Activated effector memory CD4-positive, alpha-beta T cell treated with anti-CD3 and anti-CD28 coated beads, Interleukin-2, amount 50 U/mL, for 16 hours (primary cell): ENCODE measurements around the gene FAM204A.

Experiments
- DNase-seq: peaks from one replicate; pipeline ENCODE4 v3.0.0-alpha.2; 2020

The FAM204A gene

DNA sequence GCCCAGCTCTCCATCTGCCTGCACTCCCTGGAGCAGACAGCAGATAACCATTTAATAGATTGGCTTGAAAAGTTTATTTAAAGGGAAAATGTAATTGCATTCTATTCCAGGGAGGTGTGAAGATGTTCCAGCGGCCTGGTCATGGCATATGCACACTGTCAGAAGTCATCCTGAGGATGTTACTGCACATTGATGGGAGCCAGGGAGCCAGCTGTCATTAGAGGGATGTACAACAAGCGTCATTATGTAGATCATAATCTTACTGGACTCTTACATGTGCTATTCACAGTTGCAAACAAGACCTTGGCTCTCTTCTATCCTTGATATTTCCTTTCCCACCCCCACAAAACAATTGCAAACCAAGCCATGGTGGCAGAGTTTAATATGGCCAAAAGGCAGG, 65.4 kb downstream of the FAM204A start:
- no peak for DNase-seq

DNA sequence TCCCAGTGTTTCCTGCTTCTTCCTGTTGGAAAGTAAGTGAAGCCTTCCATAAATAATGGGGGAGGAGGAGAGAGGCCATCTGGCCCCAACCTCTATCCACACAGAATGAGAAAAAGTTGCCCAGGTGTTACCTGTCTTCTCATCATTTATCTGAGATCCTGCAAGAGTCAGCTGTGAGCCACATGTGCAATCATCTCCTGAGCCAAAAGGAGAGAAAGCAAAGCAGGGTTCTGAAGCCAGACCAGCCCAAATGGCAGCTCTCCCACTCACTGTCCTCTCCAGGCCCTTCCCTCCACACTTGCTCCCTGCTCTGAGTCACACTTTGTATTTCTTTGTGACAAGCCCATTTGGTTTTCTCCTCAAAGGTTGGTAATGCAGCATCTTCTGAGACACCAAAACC, 65.9 kb downstream of the FAM204A start:
- DNase-seq: no peak

DNA sequence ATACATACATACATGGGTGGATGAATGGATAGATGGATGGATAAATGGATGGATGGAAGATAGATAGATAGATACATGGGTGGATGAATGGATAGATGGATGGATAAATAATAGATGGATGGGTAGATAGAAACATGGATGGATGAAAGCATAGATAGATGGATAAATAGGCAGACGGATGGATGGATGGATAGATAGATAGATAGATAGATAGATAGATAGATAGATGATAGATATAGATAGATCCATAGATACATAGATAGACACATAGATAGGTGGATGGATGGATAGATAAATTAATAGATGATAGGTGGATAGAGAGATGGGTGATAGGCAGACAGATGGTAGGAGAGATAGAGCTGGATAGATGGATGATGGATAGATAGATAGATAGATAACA, 68.5 kb downstream of the FAM204A start:
- DNase-seq: no peak

DNA sequence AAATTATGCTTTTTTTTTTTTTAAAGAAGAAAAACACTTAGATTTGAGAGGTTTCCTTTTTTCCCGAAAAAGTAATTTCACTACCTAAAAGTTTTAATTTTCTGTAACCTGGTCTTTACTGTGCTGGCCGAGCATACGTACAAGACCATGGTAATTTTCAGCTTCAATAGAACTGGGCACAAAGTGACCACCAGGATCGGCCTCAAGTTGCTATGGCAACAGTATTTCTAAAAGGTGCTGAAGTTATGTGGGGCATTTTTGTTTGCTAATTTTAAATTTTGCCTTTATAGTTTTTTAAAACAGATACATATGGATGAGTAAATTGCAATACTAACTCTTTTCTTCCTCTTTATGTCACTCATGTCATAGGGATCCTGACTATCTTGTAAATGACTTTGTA, 69.4 kb downstream of the FAM204A start:
- no peak for DNase-seq

DNA sequence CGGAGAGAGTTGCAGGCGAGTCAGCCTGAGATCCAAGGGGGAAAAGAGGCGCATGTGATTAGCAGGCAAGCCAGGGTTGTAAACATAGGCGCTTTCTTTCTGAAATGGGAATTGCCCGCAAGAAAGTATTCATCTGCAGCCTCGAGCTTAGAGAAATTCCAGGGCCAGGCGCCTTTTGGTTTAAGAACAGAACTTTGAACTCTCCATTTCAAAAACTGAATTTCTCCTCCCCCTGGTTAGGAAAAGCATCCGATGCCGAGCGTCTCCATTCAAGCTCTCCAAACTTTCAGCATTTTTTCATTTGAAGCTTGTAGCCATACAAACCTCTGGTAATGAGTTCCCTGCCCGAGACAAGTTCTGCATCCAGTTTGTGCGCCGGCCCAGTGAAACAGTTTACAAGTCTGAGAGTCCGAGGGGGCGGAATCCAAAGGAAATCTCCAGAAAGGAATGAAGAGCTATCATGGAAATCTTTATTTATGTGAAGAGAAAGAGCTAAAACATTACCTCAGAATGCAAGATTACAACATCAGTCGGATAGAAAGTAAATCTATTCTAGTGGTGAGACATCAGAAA, 69.9 kb downstream of the FAM204A start:
- DNase-seq: no peak

DNA sequence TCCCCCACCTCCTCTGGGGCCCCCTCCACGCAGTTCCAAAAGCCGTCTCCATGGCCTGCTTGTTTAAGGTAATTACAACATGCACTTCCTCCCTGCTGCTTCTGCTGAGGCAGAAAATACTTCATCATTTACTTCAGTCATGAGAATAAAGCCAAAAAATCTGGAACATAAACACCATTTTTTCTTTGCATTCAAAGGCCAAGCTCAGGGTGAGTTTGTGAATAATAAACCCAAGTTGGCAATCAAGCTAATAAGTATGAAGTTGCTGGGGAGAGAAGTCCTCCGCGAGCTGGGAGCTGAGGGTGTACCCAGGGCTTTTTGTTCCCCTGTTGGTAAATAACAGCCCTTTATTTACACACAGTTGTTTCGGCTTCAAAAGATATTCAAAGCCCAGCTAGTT, 70.5 kb downstream of the FAM204A start:
- DNase-seq: no peak

DNA sequence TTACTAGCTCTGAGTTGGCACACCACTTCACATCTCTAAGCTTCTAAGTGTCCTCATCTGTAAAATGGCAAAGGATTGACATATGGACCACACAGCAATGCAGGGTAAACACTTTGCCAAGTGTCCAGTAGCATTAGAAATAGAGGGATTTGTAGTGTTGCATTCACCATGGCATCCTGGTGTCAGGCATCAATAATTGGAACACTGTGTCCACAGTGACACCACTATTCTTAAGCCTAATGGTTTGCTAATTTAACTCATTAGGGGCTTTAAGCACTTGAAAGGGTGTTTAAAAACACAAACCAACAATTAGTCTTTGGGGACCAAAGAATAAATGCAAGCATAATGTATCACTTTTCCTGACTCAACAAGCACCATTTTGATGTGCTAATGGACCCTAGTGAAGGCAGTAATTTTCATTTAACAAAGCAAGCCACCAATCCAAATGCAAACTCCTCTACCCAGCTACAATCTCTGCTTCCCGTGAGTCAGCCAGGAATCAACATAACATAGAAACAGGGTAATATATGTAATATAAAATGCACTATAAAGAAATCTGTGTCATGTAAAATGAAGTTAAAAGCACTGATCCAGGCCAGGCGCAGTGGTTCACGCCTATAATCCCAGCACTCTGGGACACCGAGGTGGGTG, 75.9 kb downstream of the FAM204A start:
- DNase-seq: no peak

DNA sequence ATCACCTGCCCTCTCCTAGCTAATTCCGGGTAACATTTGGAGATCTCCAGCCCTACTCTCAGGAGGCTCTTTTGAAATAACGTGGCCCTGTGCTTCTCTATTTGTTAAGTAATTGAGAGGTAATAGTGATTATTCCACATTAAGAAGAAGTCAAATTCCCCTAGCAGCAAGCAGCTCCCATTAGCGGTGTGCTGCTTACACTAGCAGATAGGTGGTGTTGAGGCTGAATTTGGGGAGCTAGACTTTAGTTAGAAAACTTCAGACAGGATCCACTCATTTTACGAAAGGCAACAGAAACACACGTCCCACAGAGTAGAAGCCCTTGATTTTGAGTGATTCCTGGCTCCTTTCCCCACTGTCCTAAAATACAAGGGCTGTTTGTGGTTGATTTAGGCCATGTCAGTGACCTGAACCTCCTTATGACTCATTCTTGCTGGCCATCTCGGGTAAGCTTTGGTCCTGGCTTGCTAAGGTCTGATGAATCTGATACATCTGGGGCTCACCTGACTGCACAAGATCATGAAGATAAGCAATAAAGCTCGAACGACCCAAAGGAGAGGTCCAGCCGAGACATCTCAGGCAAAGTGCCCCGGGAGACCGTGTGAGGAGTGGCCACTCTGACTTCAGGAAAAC, 77.2 kb downstream of the FAM204A start:
- DNase-seq: no peak

DNA sequence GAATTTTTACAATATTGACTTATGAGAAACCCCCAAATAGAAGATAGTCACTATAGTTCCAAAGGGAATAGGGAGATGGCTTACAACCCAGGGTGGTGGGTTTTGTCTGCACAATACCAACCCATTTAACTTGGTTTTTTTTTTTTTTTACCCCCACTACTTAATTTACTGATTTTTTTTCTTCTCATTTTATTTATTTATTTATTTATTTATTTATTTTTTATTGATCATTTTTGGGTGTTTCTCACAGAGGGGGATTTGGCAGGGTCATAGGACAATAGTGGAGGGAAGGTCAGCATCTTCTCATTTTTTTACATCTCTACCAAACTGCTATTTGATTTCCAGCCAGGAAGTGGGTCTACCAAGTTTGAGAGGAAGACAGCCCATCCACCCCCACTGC, 77.9 kb downstream of the FAM204A start:
- no peak for DNase-seq

DNA sequence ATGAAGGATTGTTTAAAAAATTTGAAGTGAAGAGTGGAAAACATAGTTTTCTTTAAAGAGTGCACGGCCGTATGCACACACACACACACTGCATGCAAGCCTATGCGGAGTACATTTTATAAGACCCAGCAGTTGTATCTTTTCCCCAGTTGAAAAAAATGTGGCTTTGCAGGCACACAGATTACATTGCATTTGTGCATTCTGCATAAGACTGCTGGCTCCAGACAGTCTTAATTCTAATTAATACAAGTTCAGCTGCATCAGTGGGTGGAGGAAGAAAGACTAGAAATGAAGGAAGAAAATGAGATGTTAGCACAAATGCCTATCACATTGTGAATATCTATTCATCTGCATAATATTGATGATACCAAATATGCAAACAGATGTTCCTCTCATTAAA, 79.6 kb downstream of the FAM204A start:
- DNase-seq: no peak

DNA sequence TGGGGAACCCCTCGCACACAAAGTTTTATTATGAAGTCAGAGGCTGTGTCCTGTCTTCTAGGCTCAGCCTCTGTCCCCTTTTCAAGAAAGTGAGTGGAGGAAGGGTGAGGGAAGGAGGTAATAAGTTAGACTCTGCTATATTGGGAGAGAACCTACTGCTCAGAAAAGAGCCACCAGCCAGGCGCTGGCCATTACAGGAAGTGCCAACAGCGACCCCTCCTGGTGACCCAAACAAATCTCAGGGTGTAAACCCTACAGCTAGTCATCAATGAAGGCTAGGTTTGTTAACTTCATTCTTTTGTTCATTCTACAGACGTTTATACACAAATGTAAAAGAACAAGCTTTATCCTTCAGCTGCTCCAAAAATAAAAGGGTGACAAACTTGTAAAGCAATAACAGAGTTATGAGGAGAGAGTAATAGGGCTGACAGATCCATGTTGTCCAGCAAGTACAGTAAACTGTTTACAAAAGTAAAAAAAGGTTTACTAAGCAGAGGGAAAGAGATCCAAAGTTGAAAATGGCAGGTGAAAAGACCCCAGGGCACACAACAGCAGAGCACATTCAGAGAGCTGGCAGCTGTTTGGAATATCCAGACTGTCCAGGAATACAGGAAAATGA, 82.7 kb downstream of the FAM204A start:
- peak; percentile 69 for DNase-seq

DNA sequence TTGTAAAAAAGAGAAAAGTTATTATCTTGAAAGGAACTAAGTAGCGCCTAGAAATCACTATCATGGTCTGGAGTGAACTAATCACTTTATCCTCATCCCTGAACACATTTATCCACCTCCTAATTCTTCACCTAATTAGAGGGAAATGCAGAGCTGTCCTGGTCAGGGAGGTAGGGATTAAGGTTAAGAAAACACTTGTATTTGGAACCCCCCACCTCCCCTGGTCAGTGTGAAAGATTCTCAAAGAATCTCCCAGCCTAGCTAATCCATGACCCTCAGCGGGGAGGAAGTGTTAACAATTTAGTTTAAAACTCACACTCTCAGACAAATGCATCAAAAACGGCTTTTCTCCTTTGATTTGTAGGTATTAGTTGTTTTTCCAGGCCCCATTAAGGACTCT, 83.8 kb downstream of the FAM204A start:
- DNase-seq: no peak

DNA sequence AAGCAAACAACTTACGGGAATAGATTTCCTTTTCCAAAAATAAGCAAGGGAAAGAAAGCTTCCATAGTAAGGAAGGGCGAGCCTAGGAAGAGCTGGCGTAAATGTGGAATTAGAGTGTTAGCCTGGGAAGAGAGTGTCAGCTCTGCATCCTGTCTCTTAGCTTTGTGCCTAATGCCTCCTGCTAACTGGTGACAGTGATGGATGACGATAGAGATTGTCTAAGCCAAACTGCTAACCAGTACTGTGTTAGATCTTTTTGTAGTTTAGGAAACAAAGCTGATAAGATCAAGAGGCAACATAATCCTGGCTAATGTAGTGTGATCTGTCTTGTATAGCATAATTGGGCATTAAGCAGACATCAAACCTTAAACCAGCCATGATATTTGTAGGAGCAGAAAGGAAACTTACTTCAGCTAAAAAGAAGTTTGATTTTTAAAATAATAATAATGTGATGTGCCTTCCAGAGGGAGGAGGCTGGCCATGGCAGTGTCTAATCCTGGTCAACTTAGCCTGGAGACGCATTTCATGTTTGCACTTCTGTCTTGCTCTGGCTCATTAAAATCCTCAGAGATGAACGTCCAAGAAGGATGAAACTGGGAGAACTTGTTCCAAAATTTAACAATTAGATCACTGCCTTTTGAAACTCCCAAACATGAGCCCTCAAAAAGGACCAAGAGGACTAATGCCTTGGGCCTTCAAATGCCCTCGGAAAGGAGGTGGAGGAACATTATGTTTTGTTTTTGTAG, 85.1 kb downstream of the FAM204A start:
- DNase-seq: no peak

DNA sequence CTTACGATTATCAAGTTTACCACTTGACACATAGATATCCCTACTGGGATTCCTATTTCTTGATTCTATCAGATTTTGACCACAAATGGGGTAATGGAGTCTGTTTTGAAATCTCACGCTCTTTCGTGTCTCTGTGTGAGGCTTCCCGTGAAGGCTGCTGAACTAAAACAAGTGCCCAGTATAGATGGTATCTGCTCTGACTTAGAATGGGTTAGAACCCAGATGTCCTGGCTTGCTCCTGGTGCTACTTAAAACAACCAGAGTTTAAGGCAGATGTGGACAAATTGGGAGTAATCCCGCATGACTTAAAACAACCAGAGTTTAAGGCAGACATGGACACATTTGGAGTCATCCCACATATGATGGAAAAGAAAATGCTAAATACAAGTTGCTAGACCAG, 85.9 kb downstream of the FAM204A start:
- no peak for DNase-seq

DNA sequence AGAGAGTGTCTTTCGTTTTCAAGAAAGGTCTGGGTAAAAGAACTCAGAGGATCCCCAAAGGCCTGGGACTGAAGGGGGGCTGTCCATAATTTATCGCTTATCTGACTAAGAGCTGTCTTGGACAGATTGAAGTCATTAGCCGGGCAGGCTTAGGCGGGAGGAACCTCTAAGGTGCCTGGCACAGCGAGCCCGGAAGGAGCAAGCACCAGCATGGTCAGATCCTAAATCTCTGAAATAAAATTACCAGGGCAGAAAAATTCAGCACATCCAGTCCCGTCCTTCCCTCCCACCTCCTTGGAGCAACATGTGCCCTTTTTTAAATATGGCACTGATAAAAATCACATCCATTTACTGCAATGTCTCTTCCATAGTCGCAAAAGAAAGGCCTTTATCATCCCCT, 86.8 kb downstream of the FAM204A start:
- DNase-seq: no peak

DNA sequence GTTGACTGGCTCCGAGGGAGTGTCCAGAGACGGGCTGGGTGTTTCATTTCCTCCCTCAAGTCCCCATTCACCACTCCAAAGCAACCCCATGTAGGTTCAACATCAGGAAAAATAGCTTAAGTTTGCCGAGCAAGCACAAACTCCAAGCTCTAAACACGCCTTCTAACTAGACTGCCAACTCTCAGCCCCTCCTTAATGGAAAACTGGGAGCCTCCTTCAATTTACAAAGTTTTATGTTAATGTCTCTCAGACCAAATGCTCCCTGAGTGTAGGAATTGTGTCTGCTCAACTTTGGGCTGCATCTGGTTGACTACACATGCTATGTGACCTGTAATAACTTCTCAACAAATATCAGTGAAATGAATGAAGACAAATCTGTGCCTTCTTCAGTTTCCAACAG, 87.5 kb downstream of the FAM204A start:
- DNase-seq: no peak

DNA sequence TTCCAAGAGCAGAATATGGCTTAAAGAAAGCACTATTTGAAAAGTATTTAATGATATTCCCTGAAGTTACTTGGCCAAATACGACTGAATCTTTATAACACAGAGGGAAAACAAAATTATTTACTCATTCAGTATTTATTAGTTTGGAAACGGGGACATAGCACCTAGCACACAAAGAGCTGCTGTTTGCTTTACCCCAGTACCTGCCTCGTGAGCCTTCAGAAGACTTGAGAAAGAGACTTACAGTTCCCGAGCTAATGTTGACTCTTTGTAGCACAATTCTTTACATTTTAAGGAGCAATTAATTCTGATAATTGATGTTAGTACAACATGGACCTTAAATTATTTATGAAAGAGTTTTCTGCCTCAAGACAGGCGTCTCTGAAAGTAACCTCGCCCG, 88.7 kb downstream of the FAM204A start:
- no peak for DNase-seq

DNA sequence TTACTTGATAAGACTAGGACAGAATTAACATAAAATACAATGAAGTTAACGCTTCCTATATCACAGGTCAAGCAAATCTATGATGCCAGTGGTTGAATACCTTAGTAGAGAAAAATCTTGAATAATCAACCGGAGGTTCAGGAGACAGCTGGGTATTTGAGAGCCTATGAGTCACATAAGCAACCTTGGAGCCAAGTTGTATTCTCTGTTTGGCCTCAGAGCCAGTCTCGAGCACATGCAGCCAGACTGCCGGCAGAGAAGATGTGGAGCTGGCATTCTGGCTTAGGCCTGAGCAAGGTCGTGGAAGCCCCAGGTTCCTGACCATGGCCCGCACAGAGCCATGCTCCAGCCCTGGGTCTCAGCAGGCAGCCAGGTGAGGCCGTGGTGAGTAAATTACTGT, 90.3 kb downstream of the FAM204A start:
- no peak for DNase-seq

DNA sequence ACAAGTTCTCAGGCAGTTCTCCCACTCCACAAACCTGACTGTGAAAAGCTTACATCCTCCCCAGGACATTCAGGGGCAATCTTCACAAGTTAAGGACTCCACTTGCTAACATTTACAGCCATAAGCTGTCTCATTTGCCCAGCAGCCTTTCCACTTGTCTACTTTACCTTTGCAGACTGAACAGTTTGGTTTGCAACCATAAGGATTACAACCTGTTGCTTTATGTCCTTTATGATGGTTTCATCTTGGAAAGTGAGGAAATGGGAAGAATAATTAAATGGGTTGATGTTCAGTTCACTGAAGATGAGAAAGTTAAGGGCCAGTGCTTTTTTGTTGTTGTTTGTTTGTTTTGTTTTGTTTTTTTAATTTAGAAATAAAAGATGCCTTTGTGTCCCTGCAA, 92.4 kb downstream of the FAM204A start:
- DNase-seq: no peak
